HepG2 (cell line): Measurements from ENCODE around the gene LDLRAD4. TPM values are rescaled to one million over a fixed set of nuclear protein-coding genes. Genes with fewer than 3 reads are reported as not detected.

Source experiments
- ATAC-seq: fragments of 200-7000 bp; cut with Tn5 transposase; 3 replicates; pipeline ENCODE4 v1.9.1; 2020; ENCODE audit warnings: mild to moderate bottlenecking, moderate library complexity
- BruUV-seq: library from RNA; stranded (reverse); fragments of 400-500 nt; replicated peaks from 2 replicates; lab custom pipeline; 2021; lab: Mats Ljungman, UMichigan
- CTCF ChIA-PET: fragments of 300-600 bp; formaldehyde crosslinking; extraction: SDS; loops from one replicate; lab custom pipeline; 2021; ENCODE audit warnings: low total read pairs, inconsistent platforms, low intra/inter-chr PET ratio; lab: Yijun Ruan, JAX
- POLR2A ChIA-PET: fragments of 350-600 bp; sonication (Branson Sonifier 250); formaldehyde crosslinking; loops from one replicate; lab custom pipeline; 2020; ENCODE audit warnings: antibody characterized with exemption, inconsistent platforms; lab: Yijun Ruan, JAX
- DNase-seq: peaks from one replicate; pipeline ENCODE4 v3.0.0-alpha.2; 2015; ENCODE audit warnings: low spot score
- FAIRE-seq: peaks from 3 replicates; lab custom pipeline; 2011; peaks lifted over from hg19 to GRCh38; lab: Jason Lieb, UNC
- H2AFZ ChIP-seq: one replicate; pipeline ENCODE4 v1.6.1; 2011; ENCODE audit warnings: low read length, inconsistent platforms
- H3K27ac ChIP-seq: fragments of 300-600 bp; 3 replicates; pipeline ENCODE4 v1.8.0; 2011; ENCODE audit warnings: mixed run types, mild to moderate bottlenecking, mixed read lengths, low read length, inconsistent platforms; ENCODE audit not compliant: insufficient read depth; ENCODE audit errors: extremely low read length
- H3K27me3 ChIP-seq, 2 experiments: fragments of 200-600 bp in 1 of 2; 2 replicates in 1 of 2; 3 replicates in 1 of 2; pipeline versions ENCODE4 v1.6.0 to v1.8.0; 2011; ENCODE audit warnings: low read length in 2 of 2, mild to moderate bottlenecking in 2 of 2, moderate library complexity in 2 of 2, inconsistent platforms in 1 of 2; ENCODE audit not compliant: insufficient read depth in 2 of 2, control insufficient read depth in 1 of 2
- H3K36me3 ChIP-seq, 2 experiments: fragments of 200-600 bp in 1 of 2; replicated peaks in 1 of 2; 2 replicates in 1 of 2; 3 replicates in 1 of 2; pipeline versions ENCODE4 v1.5.1 to v1.8.0; 2011; ENCODE audit warnings: low read length in 2 of 2, inconsistent platforms in 1 of 2; ENCODE audit not compliant: insufficient read depth in 2 of 2, control insufficient read depth in 1 of 2
- H3K4me1 ChIP-seq: 2 replicates; pipeline ENCODE4 v1.5.1; 2012; ENCODE audit warnings: low read length, inconsistent platforms; ENCODE audit not compliant: insufficient read depth
- H3K4me2 ChIP-seq: 2 replicates; pipeline ENCODE4 v1.6.0; 2011; ENCODE audit warnings: low read depth, low read length, inconsistent platforms
- H3K4me3 ChIP-seq, 3 experiments: fragments of 200-600 bp in 1 of 3; sonication (generic), shearing (Covaris generic) in 1 of 3; replicated peaks in 1 of 3; 2 replicates each; pipeline ENCODE4 v1.5.1; 2011 to 2016; ENCODE audit warnings: low read length in 3 of 3, inconsistent platforms in 2 of 3, low read depth in 2 of 3, mild to moderate bottlenecking in 2 of 3, control low read depth in 1 of 3, mixed read lengths in 1 of 3; ENCODE audit not compliant: insufficient read depth in 1 of 3
- H3K79me2 ChIP-seq: one replicate; pipeline ENCODE4 v1.6.1; 2011; ENCODE audit warnings: low read length, inconsistent platforms; ENCODE audit not compliant: insufficient read depth
- H3K9ac ChIP-seq: 2 replicates; pipeline ENCODE4 v1.6.0; 2011; ENCODE audit warnings: mild to moderate bottlenecking, low read depth, low read length, inconsistent platforms; ENCODE audit not compliant: insufficient read depth
- H3K9me3 ChIP-seq: 2 replicates; pipeline ENCODE4 v1.5.1; 2012; ENCODE audit warnings: mild to moderate bottlenecking, low read length
- H4K20me1 ChIP-seq: 2 replicates; pipeline ENCODE4 v1.6.0; 2011; ENCODE audit warnings: inconsistent platforms, mild to moderate bottlenecking, low read length, moderate library complexity; ENCODE audit not compliant: insufficient read depth
- FUBP1 ChIP-seq: sonication (generic); formaldehyde crosslinking; IDR thresholded peaks from 2 replicates; pipeline ENCODE4 v1.5.1; 2020; ENCODE audit warnings: missing genetic modification reagents, mild to moderate bottlenecking, borderline replicate concordance
- NFIB ChIP-seq: sonication (generic); formaldehyde crosslinking; IDR thresholded peaks from 2 replicates; pipeline ENCODE4 v1.9.0; 2021; ENCODE audit warnings: missing genetic modification reagents, mild to moderate bottlenecking, borderline replicate concordance
- PAX8 ChIP-seq: sonication (generic); formaldehyde crosslinking; IDR thresholded peaks from 2 replicates; pipeline ENCODE4 v1.8.0; 2022; ENCODE audit warnings: mild to moderate bottlenecking, missing genetic modification reagents, borderline replicate concordance
- PHF21A ChIP-seq: sonication (generic); formaldehyde crosslinking; IDR thresholded peaks from 2 replicates; pipeline ENCODE4 v1.5.0; 2020; ENCODE audit warnings: mild to moderate bottlenecking, missing genetic modification reagents
- RFXANK ChIP-seq: IDR thresholded peaks from 2 replicates; pipeline ENCODE4 v1.6.1; 2016
- SMARCC2 ChIP-seq: fragments of 450-650 bp; IDR thresholded peaks from 2 replicates; pipeline ENCODE4 v1.6.1; 2017; ENCODE audit warnings: antibody characterized with exemption, mild to moderate bottlenecking
- U2AF2 ChIP-seq: fragments of 200-400 bp; formaldehyde crosslinking; IDR thresholded peaks from 2 replicates; pipeline ENCODE4 v1.6.1; 2017; ENCODE audit warnings: low read depth, mild to moderate bottlenecking, low read length
- ZNF3 ChIP-seq: IDR thresholded peaks from 2 replicates; pipeline ENCODE4 v1.7.0; 2017; ENCODE audit warnings: inconsistent platforms
- WGBS: methylation state at CpG from one replicate; pipeline ENCODE4 v1.1.6; 2017; ENCODE audit warnings: low lambda C conversion rate; 5-methylcytosine and 5-hydroxymethylcytosine counted together
- in situ Hi-C: cut with HindIII; loops from 2 replicates; pipeline ENCODE4 v1.10.0; 2017; ENCODE audit warnings: low pct_unique_long_range_greater_than_20kb; ENCODE audit not compliant: extremely low pct_ligation_motif_present
- intact Hi-C: fragments of 100-400 bp; cut with micrococcal nuclease; formaldehyde crosslinking; loops from one replicate; pipeline ENCODE4 v1.10.0; 2022; ENCODE audit not compliant: unreplicated experiment
- polyA plus RNA-seq, 8 experiments: library from polyadenylated mRNA; depleted of rRNA in 3 of 8; stranded (reverse) in 7 of 8; unstranded in 1 of 8; fragments of >200 nt; fragmentation: Illumina TruSeq in 4 of 8; extraction: Trizol in 4 of 8; gene quantifications; 2 replicates each; pipeline versions ENCODE4 v1.2.1 to v1.2.3, GENCODE V29; 2011 to 2016; ENCODE audit warnings: low read depth in 4 of 8, missing spikeins in 1 of 8, mixed read lengths in 1 of 8; ENCODE audit not compliant: insufficient read depth in 1 of 8
- total RNA-seq, 5 experiments: library from RNA; depleted of rRNA; stranded (reverse); fragments of >200 nt; fragmentation: Illumina TruSeq; extraction: Trizol; gene quantifications; 2 replicates each; pipeline ENCODE4 v1.2.3, GENCODE V29; 2016; ENCODE audit warnings: low read depth in 1 of 5

LDLRAD4 gene
- total and polyA plus RNA-seq, 2 of the 13 experiments (the other 11 are each of a cell fraction or from before 2014, with no cell fraction given) = 13.6 to 20.9 TPM

- H3K27ac ChIP-seq = peak overlapping the region; percentile 83
- 96% methylated on average over 4 of the region's 4 CpGs for WGBS
- no peaks in the 10 kb centered on the region for H4K20me1 ChIP-seq
- FAIRE-seq (no peak), ATAC-seq (no peak), DNase-seq (no peak)
- H3K4me2 ChIP-seq = no peak overlapping the region
- in situ Hi-C loops = no loop called here
- intact Hi-C loops = loop anchor here (5.0 to 10.0 kb wide), 3 partner anchors 135 to 378 kb away; no protein-coding TSS in a partner anchor
- no peaks in the 10 kb centered on the region for H3K27me3 ChIP-seq
- H3K4me1 ChIP-seq = peaks cover 42% of the 10 kb centered on the region
- peaks cover 12% of the 10 kb centered on the region for H3K9me3 ChIP-seq
- H3K79me2 ChIP-seq = peaks cover 8% of the 10 kb centered on the region
- TF ChIP-seq PAX8 (CRISPR knock-in tag) = no peak
- TF ChIP-seq SMARCC2 = no peak
- no peak for TF ChIP-seq NFIB (CRISPR knock-in tag)
- TF ChIP-seq U2AF2 = no peak
- no peak for TF ChIP-seq RFXANK (CRISPR knock-in tag)
- no peak for TF ChIP-seq ZNF3 (CRISPR knock-in tag)
- no peak for TF ChIP-seq PHF21A (CRISPR knock-in tag)
- TF ChIP-seq FUBP1 = no peak
- no peak overlapping the region for H3K9ac ChIP-seq
- CTCF ChIA-PET = no interaction called here
- no peak overlapping the region for H2AFZ ChIP-seq
- POLR2A ChIA-PET = no interaction called here
- no TSS peak for BruUV-seq
- no peaks in the 10 kb centered on the region for H3K36me3 ChIP-seq
- H3K4me3 ChIP-seq = no peak overlapping the region
Observed at GRCh38 chr18:13336841-13337240, 118.3 kb downstream of the LDLRAD4 start.
